ENCODE data around the gene TYW3.

The TYW3 gene

DNA sequence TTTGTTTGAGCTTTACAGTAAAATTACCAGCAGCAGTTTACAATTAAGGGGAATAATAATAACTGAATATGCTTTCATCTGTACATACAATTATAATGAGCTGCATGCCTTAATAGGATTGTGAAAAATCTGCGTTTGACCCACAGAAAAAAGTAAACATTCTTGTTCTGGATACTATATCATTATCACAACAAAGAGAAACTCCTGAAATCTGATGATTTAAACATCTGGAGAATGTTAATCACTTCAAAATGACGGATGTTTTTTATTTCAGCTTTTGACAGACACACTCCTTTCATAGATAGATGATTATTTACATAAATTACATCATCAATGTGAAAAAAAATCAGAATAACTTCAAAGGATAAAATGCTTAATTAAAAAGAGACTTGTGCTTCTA lies 58.5 kb downstream of the TYW3 start:
- no peak for DNase-seq (ENCODE audit: low read depth)

DNA sequence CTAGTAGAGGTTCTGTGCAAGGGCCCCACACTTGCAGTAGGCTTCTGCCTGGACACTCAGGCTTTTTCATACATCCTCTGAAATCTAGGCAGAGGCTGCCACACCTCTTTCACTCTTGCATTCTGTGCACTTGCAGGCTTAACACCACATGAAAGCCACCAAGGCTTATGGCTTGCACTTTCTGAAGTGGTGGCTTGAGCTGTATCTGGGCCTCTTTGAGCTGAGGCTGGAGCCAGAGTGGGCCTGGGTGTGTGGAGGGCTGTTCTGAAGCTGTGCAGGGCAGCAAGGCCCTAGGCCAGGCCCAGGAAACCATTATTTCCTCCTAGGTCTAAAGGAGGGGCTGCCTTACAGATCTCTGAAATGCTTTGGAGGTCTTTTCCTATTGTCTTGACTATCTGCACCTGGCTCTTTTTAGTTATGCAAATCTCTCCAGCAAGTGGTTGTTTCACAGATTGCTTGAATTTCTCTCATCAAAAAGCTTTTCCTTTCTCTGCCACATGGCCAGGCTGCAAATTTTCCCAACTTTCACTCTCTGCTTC lies 66.2 kb downstream of the TYW3 start:
- DNase-seq (ENCODE audit: low read depth), result no peak

DNA sequence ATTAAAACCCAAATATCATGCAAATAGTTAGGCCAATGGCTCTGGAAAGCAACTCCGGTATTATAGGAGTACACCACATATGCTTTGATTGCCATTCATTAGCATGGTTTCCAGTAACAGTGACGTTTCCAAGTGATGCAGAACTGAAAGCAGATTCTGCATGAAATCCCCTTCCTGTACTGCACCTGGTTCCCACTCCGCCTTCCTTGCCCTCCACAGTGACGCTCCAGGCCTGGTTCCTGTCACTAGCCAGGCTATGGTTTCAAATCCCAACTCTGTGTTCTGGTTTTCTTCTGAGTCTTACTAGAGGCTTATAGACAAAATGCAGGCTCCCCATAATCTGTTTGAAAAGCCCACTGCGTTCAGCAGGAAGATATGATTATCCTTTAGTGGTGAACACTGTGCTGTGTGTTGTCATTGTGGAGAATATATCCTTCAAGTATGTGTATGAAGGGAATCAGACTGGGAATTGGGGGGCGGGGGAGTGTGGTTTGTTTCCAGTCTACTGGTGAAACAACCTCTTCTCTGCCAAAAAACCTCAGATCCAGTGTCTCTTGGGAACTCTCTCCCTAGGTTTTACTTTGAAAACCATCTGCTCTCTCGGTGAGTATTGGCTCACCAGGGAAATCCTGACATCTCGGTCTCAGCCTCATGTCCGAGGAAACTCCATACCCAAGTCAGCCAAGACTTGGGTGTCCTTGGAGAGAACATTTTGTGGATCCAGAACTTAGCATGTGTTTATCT lies 78.7 kb downstream of the TYW3 start:
- DNase-seq (ENCODE audit: low read depth), result no peak

DNA sequence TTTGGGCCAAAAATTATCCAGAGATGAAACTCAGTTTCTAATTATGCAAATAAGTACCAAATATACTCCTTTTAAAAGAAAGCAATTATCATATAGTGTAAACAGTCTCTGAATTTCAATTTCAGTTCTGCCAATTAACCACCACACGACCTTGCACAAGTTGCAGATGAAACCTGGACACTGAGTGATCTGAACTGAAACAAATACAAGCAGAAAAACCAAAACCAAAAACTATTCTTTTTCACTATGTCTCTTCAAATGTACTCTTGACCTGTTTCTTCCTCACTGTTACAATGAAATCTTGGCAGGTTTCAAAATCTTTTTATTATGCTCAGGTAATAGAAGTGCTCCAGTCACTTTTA lies 79.2 kb downstream of the TYW3 start:
- no peak for DNase-seq (ENCODE audit: low read depth)

All from stimulated activated CD8-positive, alpha-beta memory T cell treated with anti-CD3 and anti-CD28 coated beads, Interleukin-15, amount 100 ng/mL, for 24 hours (primary cell).